NCI-H2227 treated with DMSO at 0.1 percent for 48 hours (cell line): ENCODE results near the gene BRMS1.
"Not testable (repeated sequence)": the region's sequence is repeated elsewhere in the genome, so short reads cannot be mapped to it uniquely, and the experiment has no call there.

Source experiments
- DNase-seq: peaks from one replicate; lab custom pipeline; 2025; lab: John Stamatoyannopoulos, UW

BRMS1 gene

DNA sequence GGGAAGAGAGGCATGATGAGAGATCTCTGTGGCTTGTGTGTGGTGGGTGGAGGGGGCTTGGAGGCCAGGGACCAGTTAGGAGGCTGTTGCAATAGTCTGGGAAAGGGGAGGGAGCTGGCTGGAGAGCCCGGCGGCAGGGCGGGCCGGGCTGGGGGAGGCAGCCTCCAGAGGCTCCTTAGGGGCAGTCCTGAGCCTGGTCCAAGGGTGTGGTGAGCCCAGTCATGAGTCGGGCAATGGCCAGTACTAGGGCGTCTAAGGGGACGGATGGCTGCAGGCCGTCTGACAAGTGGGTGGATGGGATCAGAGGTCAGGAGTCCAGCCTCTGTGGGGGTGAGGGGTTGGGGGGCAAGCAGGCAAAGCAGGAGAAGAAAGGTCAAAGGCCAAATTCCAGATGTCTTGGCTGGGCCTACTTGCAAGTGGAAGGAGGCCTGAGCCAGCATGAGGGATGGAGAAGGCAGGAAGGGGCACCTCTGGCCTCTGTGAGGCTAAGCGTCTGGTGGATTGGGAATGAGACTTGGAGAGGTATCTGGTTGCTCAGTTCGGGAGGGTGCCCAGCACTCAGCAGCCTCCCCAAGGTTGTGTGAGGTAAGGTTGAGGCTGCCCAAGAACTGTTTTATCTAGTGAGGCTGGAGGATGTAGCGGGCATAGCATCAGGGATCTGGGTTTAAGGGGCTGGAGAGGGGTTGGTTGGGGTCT, 22.0 kb downstream of the BRMS1 start:
- DNase-seq = no peak

DNA sequence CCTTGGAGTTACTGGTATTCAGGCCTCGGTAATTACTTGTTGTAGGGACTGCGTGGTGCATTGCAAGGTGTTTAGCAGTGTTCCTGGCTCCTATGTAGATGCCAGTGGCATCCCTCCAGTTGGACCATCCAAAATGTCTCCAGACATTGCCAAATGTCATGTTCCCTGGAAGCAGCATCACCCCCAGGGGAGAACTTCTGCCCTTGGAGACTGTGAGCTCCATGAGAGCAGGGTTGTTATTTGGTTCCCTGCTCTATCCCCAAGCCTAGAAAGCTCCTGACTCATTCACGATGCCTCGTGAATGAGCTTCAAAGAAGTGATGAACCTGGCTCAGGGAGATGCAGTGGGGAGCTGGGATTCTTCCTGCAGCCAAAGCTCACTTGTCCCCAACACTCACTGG, 23.3 kb downstream of the BRMS1 start:
- DNase-seq = no peak

DNA sequence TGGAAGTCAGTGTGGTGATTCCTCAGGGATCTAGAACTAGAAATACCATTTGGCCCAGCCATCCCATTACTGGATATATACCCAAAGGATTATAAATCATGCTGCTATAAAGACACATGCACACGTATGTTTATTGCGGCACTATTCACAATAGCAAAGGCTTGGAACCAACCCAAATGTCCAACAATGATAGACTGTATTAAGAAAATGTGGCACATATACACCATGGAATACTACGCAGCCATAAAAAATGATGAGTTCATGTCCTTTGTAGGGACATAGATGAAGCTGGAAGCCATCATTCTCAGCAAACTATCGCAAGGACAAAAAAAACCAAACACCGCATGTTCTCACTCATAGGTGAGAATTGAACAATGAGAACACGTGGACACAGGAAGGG, 24.2 kb downstream of the BRMS1 start:
- not testable (repeated sequence) for DNase-seq

- DNase-seq = not testable (repeated sequence)
Measured at GRCh38 chr11:66320289-66320688, 24.6 kb downstream of the BRMS1 start.

DNA sequence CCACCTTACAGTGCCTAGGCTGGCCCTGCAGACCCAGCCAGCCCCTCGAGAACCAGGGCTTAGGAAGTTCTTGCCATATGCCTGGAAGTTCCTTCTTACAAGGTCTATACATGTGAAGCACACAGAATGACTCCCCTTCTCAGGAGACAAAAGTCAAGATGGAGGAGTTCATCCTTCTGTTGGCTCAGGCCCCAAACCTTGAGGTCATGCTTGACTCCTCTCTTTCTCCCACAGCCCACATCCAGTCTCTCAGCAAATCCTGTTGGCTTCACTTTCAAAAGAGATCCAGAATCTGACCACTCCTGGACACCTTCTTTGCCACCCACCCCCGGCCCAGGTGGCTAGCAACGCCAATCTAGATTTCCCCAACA, 26.3 kb downstream of the BRMS1 start:
- DNase-seq = no peak

GRCh38 chr11:66317723-66318599, 26.9 kb downstream of the BRMS1 start:
- no peak for DNase-seq

GRCh38 chr11:66317322-66317722, 27.6 kb downstream of the BRMS1 start:
- no peak for DNase-seq

DNA sequence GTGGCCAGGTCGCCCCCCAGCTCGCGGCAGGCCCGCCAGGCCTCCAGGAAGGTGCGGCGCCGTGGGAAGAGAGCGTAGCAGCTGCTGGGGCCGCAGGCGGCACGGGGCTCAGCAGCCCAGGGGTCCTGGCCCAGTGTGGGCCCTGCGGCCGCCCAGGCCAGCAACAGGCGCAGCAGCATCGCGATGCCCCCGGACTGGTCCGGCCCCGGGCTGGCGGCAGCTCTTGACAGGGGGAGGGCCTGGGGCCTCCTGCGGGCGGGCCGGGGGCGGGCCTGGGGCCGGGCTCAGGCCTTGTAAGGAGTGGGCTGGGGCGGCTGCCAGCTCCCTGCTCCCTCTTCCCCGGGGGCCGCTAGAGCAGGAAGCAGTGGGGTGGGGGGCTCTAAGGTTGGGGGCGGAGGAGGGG, 28.1 kb downstream of the BRMS1 start, which contains the start of gene CD248:
TSS of gene CD248 (minus strand) at position 196 of the 403 bp plus-strand sequence. CDS start at position 179, 17 bp downstream.
- DNase-seq = no peak

GRCh38 chr11:66315921-66316811, 28.7 kb downstream of the BRMS1 start:
- DNase-seq = no peak

DNA sequence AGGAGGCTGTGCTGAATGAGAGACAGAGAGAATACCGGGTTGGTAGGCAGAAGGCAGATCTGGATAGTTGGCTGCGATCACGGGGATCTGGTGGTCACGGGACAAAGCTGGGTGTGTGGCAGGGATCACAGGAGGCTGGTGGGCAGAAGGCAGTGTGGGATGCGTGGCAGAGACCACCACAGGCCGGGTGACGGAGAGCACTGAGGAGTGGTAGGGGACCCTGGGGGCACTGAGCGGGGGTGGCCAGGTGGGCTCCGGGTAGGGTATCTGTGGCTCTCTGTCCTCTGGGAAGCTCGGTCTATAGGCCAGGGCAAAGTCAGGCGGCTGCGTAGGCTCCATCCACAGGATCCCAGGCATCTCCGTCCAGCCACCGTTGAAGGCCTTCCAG, 29.4 kb downstream of the BRMS1 start:
- DNase-seq = no peak

- DNase-seq = no peak
Measured at GRCh38 chr11:66314561-66315497, 30.1 kb downstream of the BRMS1 start.

- DNase-seq = no peak
Measured at GRCh38 chr11:66314186-66314501, 30.8 kb downstream of the BRMS1 start.

- no peak for DNase-seq
Measured at GRCh38 chr11:66313321-66314185, 31.4 kb downstream of the BRMS1 start.

DNA sequence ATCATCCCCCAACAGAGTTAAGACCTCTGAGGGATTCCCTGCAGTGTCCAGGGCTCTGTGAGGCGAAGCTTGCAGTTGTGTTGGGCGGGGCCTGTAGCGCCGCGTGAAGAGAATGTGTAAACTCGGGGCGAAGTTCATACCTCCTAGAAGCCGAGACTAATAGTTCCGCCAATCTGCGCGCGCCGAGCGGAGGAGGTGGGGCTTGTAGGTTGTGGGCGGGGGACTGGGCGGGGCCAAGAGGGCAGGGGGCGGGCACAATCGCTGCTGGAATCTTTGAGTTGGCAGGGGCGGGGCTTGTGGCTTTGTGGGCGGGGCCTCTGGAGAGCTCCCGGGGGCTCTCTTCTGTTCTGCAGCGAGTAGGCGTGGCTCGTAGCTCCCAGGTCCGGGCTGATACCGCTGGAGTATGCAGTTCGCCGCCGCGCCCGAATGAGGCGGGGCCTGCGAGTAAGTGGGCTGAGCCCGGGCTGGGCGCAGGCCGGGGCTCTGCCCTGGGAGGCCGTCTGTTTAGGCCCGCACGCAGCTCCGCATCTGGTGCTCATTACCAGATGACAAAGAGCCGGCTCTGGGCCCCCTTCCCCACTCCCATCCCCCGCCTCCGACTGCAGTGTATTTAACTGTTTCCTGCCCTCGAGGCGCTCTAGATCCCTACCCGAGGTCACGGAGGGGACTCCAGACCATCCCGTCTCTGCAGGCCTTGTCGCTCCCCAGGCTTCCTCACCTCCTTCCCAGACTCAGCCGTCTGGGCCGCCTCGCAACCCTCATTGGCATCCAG, 32.2 kb downstream of the BRMS1 start:
- DNase-seq = peak; percentile 98

- peak; percentile 95 for DNase-seq
Measured at GRCh38 chr11:66311965-66312548, 32.8 kb downstream of the BRMS1 start.

DNA sequence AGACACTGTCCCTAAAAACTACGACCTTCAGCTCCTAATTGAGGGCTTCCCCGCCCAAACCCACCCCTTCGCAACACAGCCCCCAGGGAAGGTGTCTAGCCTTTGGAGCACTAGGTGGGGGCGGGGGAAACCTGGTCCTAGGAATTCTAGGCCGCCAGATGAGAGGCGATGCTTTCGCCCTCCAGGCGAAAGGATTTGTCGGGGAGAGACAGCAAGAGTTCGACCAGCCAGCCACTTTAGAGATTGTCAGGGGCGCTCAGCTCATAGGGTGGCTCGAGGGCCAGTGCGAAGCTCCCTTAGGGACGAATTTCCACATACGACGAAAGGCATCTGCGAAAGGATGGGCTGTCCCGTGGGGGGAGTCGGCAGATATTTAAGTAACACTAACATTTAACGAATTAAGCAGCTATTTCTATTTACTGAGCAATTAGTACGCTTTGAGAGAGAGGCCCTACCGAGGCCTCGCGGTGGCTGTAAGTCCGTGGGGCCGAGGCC, 33.4 kb downstream of the BRMS1 start:
- no peak for DNase-seq

GRCh38 chr11:66310803-66311440, 34.0 kb downstream of the BRMS1 start:
- not testable (repeated sequence) for DNase-seq

DNA sequence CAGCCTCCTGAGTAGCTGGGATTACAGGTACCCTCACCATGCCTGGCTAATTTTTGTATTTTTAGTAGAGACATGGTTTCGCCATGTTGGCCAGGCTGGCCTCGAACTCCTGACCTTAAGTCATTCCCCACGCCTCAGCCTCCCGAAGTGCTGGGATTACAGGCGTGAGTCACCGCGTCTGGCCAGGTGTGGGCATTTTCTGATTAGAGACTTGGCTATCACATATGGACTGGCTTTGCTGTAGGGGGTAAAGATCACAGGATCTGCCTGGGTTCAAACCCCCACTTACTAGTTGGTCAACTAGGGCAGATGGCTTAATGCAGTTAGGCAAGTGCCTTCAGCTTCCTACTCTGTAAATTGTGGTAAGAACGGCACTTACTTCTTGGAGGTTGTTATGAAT, 34.6 kb downstream of the BRMS1 start:
- no peak for DNase-seq
